Occipital lobe (tissue), 2 donors: ENCODE data around the gene MBD3L3. TPM values are rescaled to one million over a fixed set of nuclear protein-coding genes. Genes with fewer than 3 reads are reported as not detected.
"Not testable (repeated sequence)": the region's sequence is repeated elsewhere in the genome, so short reads cannot be mapped to it uniquely, and the experiment has no call there.

Experiments used
- DNase-seq: peaks from one replicate; lab custom pipeline; 2025; lab: John Stamatoyannopoulos, UW
- total RNA-seq: library from RNA; depleted of rRNA; stranded (reverse); fragments of >200 nt; gene quantifications from one replicate; pipeline ENCODE4 v1.2.3, GENCODE V29; 2014

MBD3L3 gene
- total RNA-seq, 1 donor from 2014 or later, result not detected

GRCh38 chr19:7063764-7064418, 5.4 kb upstream of the MBD3L3 start:
- no peak for DNase-seq

DNA sequence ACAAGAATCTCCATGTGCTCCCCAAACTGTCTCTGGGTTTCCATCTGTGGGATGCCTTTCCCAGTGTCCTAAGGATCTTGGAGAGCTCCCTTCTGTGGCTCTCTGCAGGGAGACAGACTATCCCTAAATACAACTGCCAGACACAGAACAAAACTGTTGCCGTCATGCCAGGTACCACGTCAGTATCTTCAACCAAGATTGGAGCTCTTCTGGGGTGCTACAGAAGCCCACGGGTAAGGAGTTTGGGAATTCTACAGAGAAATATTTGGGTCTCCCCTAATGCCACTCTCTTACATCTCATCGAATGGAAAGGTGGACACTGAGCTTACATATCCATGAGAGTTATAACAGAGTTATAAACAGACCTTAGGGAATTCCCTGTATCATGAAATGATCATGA, 4.9 kb upstream of the MBD3L3 start:
- no peak for DNase-seq

GRCh38 chr19:7059977-7060376, 1.5 kb upstream of the MBD3L3 start:
- not testable (repeated sequence) for DNase-seq

GRCh38 chr19:7056371-7056770, 2.1 kb downstream of the MBD3L3 start:
- DNase-seq, result not testable (repeated sequence)

- not testable (repeated sequence) for DNase-seq
These were observed 2.8 kb downstream of the MBD3L3 start for GRCh38 chr19:7055679-7056078.

GRCh38 chr19:7054635-7055368, 3.7 kb downstream of the MBD3L3 start:
- DNase-seq, result not testable (repeated sequence)

- DNase-seq, result not testable (repeated sequence)
These were observed 5.6 kb downstream of the MBD3L3 start for GRCh38 chr19:7052896-7053295.

GRCh38 chr19:7051421-7051820, 7.1 kb downstream of the MBD3L3 start:
- not testable (repeated sequence) for DNase-seq

GRCh38 chr19:7049021-7049420, 9.5 kb downstream of the MBD3L3 start, which contains the start of gene MBD3L2:
Gene MBD3L2, plus strand, starts transcription at chr19:7049321. Its CDS starts 53 bp downstream, at chr19:7049374.
- not testable (repeated sequence) for DNase-seq

DNA sequence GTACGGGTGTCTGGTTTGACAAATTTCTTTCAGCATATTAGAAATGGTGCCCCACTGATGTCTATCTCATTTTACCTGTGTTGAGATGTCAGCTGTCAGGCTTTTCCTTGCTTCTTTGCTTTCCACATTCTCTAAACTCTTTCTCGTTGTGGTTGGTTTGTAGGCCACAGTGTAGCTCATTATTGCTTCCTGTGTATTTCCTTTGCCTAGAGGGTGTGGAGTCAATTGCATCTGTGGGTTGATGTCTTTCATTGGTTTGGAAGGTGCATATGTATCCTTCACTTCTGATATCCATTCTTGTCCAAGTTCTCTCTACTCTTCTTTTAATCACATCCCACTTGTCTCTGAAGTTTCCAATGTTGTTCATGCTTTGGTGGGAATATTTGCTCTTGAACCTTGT, 16.9 kb downstream of the MBD3L3 start:
- DNase-seq, result not testable (repeated sequence)

GRCh38 chr19:7040079-7040478, 18.4 kb downstream of the MBD3L3 start, which contains the start of gene MBD3L4:
Gene MBD3L4, minus strand, starts transcription at chr19:7040179. Its CDS starts 35 bp downstream, at chr19:7040144.
- DNase-seq, result not testable (repeated sequence)

GRCh38 chr19:7030278-7030677, 28.2 kb downstream of the MBD3L3 start, which contains the start of gene MBD3L5:
Gene MBD3L5, plus strand, starts transcription at chr19:7030578. Its CDS starts 34 bp downstream, at chr19:7030612.
- DNase-seq, result not testable (repeated sequence)

GRCh38 chr19:7028790-7029189, 29.7 kb downstream of the MBD3L3 start:
- DNase-seq, result not testable (repeated sequence)

- DNase-seq, result not testable (repeated sequence)
These were observed 37.1 kb downstream of the MBD3L3 start, which contains the start of gene MBD3L2B for GRCh38 chr19:7021331-7021730. Gene MBD3L2B, minus strand, starts transcription at chr19:7021431. Its CDS starts 34 bp downstream, at chr19:7021397.

DNA sequence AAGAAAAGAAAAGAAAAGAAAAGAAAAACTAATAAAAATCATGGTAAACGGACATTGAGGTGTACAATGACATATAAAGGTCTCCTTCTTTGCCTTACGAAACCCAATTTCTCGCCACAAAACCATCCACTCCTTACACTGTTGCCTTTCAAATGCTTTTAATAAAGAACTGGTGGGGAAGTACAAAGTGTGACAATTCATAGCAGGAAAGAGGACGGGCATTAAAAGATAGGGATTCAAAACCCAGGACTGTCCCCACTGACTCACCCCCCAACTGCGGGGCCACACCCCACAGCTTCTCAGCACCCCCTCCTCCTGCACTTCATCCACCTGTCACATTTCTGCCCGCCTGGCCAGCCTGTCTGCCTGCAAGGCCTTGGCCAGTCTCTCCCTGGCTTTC, 39.6 kb downstream of the MBD3L3 start:
- no peak for DNase-seq

DNA sequence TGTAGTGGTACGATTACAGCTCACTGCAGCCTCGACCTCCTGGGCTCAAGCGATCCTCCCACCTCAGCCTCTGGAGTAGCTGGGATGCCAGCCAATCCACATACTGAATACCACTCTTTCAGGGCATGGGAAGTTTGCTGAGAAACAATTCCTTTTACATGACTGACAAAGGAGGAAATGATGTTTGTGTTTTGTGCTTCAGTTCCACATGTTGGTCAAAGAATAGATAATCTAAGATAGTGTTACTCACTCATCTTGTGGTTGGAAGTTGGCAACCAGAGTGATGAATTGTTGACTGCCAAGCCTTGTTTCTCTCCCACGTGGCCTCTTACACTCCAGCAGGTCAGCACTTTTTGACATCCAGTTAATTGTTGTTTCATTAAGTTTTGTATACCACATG, 44.8 kb downstream of the MBD3L3 start:
- no peak for DNase-seq

DNA sequence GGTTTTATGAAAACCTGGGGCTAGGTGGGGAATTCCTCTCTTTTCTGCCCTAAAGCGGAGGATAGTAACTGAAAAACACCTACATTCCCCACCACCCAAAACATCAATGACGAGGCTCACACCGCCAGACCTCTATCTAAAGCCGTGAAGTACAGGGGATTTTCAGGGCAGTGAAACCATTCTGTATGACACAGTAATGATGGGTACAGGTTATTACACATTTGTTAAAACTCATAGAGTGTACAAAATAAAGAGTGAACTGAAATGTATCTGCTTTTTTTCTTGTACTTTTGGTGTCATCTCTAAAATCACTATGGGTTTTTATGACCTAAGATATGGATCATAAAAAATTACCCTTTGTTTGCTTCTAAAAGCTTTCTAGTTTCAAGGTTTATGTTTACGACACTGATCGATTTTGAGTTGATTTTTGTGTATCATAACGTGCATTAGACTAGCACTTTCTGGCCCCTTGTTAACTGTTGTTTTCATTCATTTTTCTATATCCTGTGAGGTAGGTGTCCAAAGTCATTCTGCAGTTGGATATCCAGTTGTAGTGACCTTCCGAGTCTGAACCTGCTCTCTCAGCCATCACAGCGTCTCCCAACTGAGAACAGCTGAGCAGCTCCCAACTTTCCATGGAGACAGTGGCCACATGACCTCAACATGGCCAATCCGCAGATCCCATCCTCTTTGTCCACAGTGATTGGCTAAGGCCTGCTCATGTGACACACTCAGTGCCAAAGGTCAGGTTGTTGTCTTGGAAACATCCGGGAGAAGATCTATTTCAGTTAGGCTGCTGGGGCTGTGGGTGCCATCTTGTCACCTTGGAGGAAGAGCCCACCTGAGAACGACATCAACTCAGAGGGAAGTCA, 47.5 kb downstream of the MBD3L3 start:
- no peak for DNase-seq

DNA sequence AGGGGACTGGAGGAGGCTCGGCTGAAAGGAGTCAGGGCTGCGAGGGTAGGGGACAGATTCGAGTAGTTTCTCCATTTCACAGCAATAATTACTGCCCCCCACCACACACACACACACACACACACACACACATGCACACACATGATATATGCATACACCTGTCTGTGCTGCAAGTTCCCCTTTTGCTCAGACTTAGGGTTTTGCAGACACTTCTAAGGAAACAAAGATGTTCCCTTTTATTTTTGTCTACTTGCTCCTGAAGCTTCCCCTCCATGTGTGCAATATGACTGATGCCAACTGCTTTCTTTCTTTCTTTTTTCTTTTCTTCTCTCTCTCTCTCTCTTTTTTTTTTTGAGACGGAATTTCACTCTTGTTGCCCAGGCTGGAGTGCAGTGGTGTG, 50.6 kb downstream of the MBD3L3 start:
- no peak for DNase-seq
